ENCODE measurements around the gene YWHAQ. TPM values are rescaled to one million over a fixed set of nuclear protein-coding genes. Genes with fewer than 3 reads are reported as not detected.
A peak's percentile ranks its signal among the peaks of the same experiment; 100 is the strongest.

YWHAQ gene
- total and polyA plus RNA-seq, 9 of the 15 experiments (the other 6 are each of a cell fraction or from before 2014, with no cell fraction given), result 63.1 to 359 (median 203) TPM

DNA sequence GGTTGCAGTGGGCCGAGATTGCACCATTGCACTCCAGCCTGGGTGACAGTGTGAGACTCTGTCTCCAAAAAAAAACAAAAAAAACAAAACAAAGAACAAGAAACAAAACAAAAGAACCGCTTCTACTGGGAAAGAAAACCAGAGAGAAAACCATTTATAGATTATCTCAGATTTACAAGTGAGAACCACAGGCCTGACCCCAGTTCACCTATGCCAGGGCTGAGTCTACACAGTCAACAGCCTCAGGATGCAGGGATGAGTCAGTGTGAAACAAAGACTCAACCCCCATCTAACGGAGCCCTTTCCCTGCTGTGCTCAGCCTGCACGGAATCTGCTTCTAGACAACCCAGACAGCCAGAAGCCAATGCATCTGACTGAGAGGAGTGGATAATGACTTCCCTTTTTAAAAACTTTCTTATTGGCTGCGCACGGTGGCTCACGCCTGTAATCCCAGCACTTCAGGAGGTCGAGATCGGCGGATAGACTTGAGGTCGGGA lies 25.5 kb upstream of the YWHAQ start (continued):
- TF ChIP-seq ZNF280A (IDR thresholded peaks at IDR 0.05; ENCODE audit: low read depth, partially characterized antibody) (no peak), CREB1 (IDR thresholded peaks at IDR 0.05) (no peak), CREB1 (CRISPR knock-in tag; IDR thresholded peaks at IDR 0.05) (no peak), ELK1 (CRISPR knock-in tag; IDR thresholded peaks at IDR 0.05) (no peak), JUND (IDR thresholded peaks at IDR 0.05; ENCODE audit: borderline replicate concordance, low read depth, low read length) (peak; percentile 84), JUND (tag; IDR thresholded peaks at IDR 0.05; ENCODE audit: borderline replicate concordance, low read depth, low read length) (peak; percentile 66; the same call in 1 of the 3 replicates), ZBTB8A (IDR thresholded peaks at IDR 0.05; ENCODE audit: partially characterized antibody) (no peak), HDAC2 (IDR thresholded peaks at IDR 0.05) (no peak), NR4A1 (CRISPR knock-in tag; IDR thresholded peaks at IDR 0.05) (no peak), NR4A1 (tag; IDR thresholded peaks at IDR 0.05) (no peak), ZNF253 (CRISPR knock-in tag; conservative IDR thresholded peaks at IDR 0.05) (no peak), NCOA1 (IDR thresholded peaks at IDR 0.05; ENCODE audit: low read depth) (0 out of 2 replicates have a peak, but pooled peaks have one; percentile 22), NCOA2 (IDR thresholded peaks at IDR 0.05; ENCODE audit: partially characterized antibody in 2 of 2) (no peak), ZNF507 (tag; conservative IDR thresholded peaks at IDR 0.05) (no peak), HSF4 (CRISPR knock-in tag; IDR thresholded peaks at IDR 0.05; ENCODE audit: borderline replicate concordance) (no peak), RBM17 (IDR thresholded peaks at IDR 0.05; ENCODE audit: borderline replicate concordance, low read depth, low read length) (no peak), ZNF79 (CRISPR knock-in tag; IDR thresholded peaks at IDR 0.05; ENCODE audit: low read depth) (no peak), ZNF212 (CRISPR knock-in tag; IDR thresholded peaks at IDR 0.05) (no peak), ZBTB26 (CRISPR knock-in tag; IDR thresholded peaks at IDR 0.05) (no peak), KDM1A (IDR thresholded peaks at IDR 0.05) (peak; percentile 63 to 74; a peak in 3 of 4 replicates), CHD1 (IDR thresholded peaks at IDR 0.05; ENCODE audit: low read length) (no peak)
- TF ChIP-seq, protein P1, sequence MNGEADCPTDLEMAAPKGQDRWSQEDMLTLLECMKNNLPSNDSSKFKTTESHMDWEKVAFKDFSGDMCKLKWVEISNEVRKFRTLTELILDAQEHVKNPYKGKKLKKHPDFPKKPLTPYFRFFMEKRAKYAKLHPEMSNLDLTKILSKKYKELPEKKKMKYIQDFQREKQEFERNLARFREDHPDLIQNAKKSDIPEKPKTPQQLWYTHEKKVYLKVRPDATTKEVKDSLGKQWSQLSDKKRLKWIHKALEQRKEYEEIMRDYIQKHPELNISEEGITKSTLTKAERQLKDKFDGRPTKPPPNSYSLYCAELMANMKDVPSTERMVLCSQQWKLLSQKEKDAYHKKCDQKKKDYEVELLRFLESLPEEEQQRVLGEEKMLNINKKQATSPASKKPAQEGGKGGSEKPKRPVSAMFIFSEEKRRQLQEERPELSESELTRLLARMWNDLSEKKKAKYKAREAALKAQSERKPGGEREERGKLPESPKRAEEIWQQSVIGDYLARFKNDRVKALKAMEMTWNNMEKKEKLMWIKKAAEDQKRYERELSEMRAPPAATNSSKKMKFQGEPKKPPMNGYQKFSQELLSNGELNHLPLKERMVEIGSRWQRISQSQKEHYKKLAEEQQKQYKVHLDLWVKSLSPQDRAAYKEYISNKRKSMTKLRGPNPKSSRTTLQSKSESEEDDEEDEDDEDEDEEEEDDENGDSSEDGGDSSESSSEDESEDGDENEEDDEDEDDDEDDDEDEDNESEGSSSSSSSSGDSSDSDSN (IDR thresholded peaks at IDR 0.05; ENCODE audit: borderline replicate concordance in 1 of 2, low read depth in 2 of 2, low read length in 2 of 2), result no peak
- TF ChIP-seq, protein P2, sequence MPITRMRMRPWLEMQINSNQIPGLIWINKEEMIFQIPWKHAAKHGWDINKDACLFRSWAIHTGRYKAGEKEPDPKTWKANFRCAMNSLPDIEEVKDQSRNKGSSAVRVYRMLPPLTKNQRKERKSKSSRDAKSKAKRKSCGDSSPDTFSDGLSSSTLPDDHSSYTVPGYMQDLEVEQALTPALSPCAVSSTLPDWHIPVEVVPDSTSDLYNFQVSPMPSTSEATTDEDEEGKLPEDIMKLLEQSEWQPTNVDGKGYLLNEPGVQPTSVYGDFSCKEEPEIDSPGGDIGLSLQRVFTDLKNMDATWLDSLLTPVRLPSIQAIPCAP (CRISPR knock-in tag; IDR thresholded peaks at IDR 0.05; ENCODE audit: borderline replicate concordance), result no peak

Data from K562 (cell line).